ENCODE measurements around the gene HILPDA.
"Not testable (repeated sequence)": the region's sequence is repeated elsewhere in the genome, so short reads cannot be mapped to it uniquely, and the experiment has no call there.

The HILPDA gene

DNA sequence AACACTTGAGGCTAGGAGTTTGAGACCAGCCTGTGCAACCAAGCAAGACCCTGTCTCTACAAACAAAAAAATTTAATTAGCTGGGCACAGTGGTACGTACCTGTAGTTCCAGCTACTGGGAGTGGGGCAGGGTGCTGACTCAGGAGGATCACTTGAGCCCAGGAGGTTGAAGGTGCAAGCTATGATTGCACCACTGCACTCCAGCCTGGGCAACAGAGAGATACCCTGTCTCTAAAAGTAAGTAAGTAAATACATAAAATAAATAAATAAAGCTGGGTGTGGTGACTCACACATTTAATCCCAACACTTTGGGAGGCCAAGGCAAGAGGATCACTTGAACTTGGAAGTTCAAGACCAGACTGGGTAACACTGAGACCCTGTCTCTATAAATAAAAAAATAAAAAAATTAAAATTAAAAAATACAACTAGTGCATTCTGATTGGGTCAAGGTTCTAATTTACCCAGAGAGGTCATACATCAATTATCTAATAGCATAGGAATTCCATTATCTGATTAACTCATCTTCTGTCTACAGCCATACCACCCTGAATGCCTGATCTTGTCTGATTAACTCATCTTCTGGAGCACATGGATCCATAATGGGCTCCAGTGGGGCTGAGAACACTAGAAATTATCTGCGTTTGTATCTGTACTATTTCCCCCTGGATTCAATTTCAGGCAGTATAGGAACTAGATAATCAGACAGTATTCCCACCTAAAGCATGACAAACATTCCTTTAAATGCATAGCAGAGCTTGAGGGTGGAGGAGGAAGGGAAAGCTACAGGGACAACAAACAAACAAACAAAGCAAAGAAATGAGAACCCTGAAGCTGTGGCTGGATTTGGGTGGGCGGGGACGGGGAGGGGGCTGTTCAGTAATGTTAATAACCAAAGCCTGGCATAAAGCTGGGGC, 21.0 kb upstream of the HILPDA start:
- no peak for DNase-seq

DNA sequence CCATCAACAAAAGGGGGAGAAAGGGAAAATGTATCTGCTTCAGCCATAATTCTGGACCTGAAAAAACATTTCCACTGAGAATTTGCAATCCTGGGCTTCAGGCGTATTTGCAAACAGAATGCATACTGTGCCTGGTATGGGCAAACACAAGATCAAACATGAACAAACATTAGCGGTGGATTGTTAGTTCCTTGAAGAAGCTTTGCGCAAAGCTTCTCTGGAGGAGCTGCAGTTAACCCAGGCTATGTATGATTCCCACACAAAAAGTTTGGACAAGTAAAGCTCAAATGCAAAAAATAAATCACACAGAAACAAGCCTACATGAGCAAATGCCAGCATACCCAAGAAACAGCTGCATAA, 20.4 kb upstream of the HILPDA start:
- no peak for DNase-seq

DNA sequence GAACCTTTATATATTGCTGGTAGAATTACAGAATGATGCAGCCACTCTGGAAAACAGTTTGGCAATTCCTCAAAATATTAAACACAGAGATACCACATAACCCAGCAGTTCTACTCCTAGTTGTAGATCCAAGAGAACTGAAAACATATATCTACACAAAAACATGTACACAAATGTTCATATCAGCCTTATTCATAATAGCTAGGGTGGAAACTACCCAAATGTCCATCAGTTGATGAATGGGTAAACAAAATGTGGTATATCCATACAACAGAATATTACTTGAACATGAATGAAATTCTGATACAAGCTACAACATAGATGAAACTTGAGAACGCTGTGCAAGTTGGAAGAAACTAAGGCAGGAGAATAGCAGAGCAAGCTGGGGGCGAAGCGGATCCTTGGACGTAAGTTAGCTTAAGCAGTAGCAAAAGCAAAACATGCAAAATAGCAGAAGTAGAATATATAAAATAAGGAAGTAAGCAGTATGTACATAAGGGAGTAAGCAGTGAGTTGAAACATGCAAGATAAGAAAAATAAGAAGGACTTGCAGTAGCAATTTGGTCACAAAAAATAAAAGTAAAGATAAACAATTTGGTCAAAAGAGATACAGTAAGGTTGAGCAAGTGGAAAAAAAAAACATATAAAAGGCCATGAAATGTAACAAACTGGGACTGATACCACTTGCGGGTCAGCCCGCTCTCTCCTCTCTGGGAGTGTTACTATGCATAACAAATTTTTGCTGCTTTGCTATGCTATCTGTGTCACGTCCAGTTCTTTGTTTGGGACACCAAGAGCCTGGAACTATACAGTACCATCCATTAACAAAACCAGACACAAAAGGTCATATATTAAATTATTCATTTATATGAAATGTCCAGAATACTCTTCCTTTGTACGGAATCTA, 18.0 kb upstream of the HILPDA start:
- DNase-seq = no peak

DNA sequence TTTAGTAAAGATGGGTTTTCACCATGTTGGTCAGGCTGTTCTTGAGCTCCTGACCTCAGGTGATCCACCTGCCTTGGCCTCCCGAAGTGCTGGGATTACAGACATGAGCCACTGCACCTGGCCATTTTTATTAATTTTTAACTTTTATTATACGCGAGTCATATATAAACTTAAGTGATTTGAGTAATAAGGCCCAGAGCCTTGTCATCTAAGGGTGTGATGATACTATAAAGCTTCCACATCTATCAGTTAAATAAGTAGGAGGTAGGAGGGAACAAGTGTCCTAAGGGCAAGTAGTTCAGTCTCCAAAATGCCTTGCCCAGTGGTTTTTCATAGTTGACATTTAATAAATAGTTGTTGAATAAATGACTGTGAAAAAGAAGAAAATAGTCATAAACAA, 13.3 kb upstream of the HILPDA start:
- no peak for DNase-seq

DNA sequence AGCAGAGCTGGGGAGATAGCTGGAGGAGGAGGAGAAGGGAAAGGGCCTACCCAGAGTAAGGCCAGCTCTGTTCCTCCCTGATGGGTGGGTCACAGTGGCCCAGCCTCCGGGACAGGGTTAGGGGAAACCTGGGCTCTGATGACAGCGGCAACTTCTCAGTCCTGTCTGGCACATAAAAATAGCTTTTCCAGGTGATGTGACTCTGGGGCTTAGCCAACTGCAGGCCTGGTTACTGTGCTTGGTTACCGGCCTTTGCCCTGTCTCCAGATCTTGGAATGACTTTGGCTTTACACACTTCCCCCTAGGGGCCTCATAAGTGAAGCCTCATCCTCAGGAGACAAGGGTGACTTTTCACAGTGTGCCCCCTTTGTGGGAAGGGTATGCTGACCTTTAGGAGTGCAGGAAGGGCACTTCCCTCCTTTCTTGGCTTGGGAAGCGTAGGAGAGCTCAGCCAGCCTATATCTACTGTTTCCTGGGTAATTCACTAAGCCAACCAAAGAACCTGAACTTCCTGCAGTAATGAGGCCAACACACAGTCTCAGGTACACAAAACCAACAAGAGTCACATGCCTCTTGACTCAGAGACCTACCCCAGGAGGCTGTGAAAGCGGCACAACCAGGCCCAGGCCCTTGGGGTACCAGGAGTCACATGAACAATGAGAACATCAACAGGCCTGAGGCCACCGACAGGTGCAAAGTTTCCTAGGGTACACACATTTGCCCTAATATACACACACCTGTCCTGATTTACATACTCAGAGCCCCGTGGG, 11.7 kb upstream of the HILPDA start:
- DNase-seq = no peak

DNA sequence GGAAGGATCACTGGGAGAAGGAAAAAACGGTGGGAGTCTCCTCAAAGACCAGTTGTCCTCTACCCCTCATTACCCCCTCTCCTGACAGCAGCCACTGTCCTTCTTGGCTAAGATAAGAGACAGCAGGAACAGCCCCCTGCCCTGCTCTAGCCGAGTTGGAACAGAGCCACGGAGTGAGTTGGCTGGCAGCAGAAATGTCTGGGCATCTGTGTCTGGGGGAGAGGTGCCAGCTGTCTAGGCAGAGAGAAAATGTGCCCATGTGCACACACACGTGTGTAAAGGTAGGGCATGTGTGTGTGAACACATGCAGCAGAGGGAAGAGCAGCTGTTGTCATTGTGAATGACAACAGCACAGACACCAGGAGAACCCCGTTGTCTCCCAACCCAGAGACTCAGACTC, 9.4 kb upstream of the HILPDA start:
- DNase-seq = no peak

DNA sequence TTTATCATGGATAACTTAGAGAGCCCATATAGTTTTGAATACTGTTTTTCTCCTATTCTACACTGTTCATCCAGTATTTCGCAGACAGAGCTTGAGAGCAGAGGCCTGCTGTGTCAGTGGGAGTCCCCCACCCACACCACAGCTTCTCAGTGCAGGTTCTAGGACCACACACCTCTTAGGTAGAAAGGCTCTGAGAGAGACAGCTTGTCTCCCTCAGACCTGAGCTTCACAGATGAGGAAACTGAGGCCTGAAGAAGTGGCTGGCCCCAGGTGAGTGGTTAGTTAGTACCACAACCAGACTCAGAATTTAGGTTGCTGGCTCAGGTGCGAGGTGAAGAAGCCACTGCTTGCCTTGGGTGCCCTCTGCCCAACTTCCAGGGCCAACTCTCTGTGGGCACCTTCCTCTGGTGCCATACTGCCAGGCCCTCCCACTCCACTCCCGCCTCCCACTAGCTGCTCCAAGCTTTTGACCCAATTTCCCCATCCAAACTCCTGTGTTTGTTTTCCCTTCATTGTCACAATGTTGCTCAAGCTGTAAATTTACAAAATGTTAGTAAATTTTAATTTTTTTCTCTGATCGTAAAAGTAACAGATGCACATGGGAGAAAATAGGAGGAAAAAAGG, 7.6 kb upstream of the HILPDA start:
- DNase-seq = no peak

DNA sequence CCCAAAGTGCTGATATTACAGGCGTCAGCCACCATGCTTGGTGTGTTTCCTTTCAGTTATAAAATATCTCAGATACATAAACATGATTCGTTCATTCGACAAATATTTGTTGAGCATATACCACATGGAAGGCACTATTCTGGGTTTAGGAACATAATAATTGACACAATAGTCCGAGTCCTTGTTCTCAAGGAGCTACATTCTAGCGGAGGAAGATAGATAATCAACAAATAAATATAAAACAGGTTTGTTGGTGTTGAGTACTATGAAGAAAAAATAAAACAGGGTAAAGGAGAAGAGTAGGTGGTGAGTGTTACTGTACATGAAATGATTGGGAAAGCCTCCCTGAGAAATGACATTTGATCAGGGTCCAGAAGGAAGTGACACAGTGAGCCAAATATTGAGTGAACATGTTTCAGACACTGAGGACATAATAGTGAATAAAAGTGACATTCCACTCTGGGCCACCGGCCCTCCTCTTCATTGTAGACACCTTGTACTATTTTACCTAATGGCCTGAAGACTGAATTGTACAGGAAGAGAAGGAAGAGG, 6.9 kb upstream of the HILPDA start:
- no peak for DNase-seq

DNA sequence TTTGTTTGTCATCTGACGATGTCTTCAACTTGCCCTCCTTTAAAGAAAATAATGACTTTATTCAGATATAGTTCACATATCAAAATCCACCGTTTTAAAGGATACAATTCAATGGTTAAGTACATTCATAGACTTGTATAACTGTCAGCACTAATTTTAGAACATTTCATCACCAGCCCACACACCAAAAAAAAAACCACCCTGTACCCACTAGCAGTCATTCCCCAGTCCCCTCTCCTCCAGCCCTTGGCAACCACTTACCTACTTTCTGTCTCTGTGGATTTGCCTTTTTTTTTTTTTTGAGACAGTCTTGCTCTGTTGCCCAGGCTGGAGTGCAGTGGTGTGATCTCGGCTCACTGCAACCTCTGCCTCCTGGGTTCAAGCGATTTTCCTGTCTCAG, 5.3 kb upstream of the HILPDA start:
- no peak for DNase-seq

DNA sequence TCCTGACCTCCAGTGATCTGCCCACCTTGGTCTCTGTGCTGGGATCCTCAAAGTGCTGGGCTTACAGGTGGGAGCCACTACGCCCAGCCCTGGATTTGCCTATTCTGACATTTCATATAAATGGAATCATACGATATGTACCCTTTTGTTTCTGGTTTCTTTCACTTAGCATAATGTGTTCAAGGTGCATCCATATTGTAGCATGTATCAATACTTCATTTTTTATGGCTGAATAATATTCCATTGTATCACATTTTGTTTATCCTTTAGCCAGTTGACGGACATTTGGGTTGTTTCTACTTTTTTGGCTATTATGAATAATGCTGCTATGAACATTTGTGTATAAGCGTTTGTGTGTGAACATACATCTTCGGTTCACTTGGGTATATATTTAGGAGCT, 4.8 kb upstream of the HILPDA start:
- no peak for DNase-seq

DNA sequence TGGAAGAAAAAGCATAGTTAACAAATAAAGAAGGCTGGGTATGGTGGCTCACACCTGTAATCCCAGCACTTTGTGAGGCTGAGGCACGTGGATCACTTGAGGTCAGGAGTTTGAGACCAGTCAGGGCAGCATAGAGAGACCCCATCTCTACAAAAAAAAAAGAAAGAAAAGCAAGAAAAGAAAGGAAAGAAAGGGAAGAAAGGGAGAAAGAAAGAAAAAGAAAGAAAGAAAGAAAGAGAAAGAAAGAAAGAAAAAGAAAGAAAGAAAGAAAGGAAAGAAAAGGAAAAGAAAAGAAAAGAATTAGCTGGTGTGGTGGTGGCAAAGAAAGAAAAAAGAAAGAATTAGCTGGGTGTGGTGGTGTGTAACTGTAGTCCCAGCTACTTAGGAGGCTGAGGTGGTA, 3.1 kb upstream of the HILPDA start:
- no peak for DNase-seq

DNA sequence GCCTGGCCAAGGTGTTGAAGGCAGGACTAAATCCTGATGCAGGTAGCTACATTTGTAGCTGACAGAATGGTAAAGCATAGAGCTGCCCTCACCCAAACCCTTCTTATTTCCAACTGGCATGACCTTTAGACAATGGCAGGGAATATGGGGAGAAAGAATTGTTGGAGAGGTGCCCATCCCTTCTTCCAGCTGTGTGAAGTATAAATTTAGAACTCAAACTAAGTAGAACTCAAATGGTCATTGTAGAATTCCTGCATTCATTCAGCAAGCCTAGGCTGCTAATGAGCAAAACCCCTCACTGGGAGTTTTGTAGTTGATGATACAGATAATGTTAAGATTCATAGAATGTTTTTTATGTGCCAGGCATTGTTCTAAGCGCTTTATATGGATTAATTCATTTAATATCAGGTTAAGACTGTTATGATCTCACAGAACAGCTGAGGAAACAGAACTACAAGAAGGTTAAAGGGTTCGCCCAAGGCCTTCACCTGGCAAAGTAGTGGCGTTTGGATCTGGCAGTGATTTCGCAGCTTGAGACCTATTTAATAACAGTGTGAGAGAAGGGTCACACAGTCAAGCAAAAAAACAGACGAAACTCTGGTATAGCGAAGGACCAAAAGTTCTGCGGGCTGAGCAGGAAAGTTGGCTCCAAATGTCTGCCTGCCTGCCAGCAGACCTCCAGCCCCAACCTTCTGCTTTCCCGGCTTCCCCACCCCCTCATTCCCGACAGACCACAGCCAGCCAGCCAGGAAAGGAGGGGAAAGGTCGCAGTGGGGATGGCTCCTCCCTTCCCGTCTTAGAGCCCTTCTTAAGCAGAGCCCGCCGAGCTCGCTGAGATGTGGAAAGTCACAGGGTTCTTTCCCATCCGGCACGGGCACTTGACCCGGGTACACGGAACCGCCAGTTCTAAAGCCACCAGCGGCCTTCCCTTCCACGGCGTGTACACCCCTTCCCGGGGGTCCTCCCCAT, 1.6 kb upstream of the HILPDA start:
- no peak for DNase-seq

DNA sequence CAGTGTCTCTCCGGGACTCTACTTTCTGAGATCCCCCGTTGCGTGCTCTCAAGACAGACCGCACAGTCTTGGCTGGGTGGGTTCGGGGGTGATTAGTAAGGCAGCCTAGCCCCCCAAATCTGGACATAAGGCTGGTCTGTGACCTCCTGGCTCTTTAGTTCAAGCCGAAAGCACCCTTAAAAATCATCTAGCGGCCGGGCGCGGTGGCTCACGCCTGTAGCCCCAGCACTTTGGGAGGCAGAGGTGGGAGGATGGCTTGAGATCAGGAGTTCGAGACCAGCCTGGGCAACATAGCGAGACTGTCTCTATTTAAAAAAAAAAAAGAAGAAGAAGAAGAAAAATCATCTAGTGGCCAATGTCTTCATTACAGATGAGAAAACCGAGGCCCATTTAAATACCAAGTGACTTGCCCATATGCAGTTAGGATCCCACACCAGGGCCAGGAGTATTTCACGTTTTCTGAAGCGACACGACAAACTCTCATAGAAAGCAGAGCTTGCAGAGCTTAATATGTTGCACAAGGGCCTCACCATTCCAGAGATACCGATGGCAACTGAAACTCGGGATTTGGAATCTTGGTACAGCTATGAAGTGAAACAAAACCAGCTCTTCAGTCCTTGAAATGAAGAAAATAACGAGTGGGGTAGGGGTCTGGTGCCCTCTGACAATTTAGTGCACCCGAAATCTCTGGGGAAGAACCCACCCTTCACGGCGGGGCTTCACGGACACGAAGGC, 703 bp upstream of the HILPDA start:
- no peak for DNase-seq

DNA sequence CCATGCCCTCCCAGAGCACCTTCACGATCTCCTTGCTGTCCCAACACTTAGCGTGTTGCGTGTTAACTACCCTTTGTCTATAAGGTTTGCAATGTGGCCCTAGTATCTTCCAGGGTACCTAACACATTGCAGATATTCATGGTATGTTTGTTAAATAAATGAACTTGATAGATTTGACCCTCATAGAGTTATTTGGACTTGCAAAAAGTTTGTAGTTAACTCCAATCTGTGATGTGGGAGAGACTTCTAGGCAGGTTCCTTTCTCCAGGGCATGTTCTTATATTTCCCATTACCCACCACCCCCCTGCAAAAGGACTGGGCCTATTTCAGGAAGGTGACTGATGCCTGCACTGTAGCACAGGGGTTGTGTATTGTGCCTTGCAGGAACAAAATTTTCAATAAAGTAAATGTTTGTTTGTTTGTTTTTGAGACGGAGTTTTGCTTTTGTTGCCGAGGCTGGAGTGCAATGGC, 612 bp downstream of the HILPDA start:
- no peak for DNase-seq

DNA sequence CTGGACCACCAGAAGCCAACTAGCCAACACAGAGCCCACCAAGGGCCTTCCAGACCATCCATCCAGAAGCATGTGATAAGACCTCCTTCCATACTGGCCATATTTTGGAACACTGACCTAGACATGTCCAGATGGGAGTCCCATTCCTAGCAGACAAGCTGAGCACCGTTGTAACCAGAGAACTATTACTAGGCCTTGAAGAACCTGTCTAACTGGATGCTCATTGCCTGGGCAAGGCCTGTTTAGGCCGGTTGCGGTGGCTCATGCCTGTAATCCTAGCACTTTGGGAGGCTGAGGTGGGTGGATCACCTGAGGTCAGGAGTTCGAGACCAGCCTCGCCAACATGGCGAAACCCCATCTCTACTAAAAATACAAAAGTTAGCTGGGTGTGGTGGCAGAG, 1.7 kb downstream of the HILPDA start:
- not testable (repeated sequence) for DNase-seq

DNA sequence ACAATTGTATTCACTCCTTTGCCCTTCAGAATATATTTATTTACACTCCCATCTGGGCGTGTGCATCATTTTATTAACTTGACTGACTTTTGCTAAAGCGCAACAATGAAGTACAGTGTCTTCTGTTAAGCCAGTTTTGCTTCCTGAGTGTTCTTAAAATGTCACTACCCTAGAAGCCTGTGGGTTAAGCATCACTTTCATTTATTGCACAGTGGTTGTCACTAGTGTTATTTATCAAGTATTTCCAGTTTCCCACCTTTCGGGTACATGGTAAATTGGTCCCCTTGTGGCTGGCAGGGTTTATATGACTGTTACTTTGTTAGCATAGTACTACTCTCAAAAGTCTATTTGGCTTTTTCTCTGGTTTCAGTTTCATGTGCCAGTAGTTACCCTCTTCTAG, 3.3 kb downstream of the HILPDA start:
- no peak for DNase-seq

DNA sequence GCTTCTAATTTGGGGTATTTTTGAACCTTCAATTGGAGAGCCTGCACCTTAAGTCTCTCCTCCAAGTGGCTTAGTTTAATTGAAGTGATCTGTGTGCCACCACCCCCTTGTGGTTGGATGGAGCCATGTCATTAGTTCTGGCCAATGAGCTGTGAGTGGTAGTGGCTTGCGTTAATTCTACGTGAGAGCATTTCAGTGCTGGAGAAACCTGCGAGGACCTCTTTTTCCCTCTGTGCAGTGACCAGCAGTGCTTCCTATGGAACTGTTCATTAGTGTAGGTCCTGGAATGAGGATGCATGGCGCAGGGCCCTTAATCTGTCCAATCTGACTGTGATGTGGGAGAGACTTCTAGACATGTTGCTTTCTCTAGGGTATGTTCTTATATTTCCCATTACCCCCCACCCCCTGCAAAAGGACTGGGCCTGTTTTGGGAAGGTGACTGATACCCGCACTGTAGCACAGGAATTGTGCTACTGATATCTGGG, 3.8 kb downstream of the HILPDA start:
- no peak for DNase-seq

DNA sequence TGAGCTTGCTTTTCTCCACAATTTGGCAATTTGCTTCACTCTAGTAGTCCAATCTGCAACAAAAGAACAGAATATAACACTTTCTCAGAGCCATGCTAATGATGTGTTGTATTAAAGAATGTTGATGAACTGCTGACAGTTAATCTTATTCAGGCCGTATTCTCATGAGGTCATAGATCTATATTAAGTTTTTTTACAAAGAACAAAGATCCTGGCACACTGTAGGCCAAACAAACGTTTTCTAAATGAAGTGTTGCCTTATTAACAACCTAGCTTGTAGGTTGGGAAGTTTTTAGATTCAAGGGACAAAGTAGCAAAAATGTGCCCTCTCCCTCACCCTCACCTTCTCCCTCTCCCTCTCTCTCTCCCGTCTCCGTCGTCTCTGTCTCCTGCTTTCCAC, 6.8 kb downstream of the HILPDA start:
- no peak for DNase-seq

DNA sequence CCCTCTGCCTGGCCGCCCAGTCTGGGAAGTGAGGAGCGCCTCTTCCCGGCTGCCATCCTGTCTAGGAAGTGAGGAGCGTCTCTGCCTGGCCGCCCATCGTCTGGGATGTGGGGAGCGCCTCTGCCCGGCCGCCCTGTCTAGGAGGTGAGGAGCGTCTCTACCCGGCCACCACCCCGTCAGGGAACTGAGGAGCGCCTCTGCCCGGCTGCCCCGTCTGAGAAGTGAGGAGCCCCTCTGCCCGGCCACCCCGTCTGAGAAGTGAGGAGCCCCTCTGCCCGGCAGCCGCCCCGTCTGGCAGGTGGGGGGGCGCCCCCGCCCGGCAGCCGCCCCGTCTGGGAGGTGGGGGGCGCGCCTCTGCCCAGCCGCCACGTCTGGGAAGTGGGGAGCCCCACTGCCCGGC, 7.7 kb downstream of the HILPDA start:
- not testable (repeated sequence) for DNase-seq

DNA sequence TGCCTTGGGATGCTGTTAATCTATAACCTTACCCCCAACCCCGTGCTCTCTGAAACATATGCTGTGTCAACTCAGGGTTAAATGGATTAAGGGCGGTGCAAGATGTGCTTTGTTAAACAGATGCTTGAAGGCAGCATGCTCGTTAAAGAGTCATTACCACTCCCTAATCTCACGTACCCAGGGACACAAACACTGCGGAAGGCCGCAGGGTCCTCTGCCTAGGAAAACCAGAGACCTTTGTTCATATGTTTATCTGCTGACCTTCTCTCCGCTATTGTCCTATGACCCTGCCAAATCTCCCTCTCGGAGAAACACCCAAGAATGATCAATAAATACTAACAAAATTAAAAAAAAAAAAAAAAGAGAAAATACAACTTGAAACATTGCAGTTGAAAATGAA, 8.3 kb downstream of the HILPDA start:
- DNase-seq = not testable (repeated sequence)
